HFFc6 (cell line): ENCODE data around the gene SERTAD1. TPM values are rescaled to one million over a fixed set of nuclear protein-coding genes. Genes with fewer than 3 reads are reported as not detected.

Experiments
- DNase-seq: peaks from one replicate; pipeline ENCODE4 v3.0.0-alpha.2; 2018
- H3K27ac Mint-ChIP-seq: 2 replicates; pipeline ENCODE4 v1.8.0; 2020; ENCODE audit warnings: mild to moderate bottlenecking, mixed read lengths
- H3K27me3 Mint-ChIP-seq: 2 replicates; pipeline ENCODE4 v1.8.0; 2021; ENCODE audit warnings: mild to moderate bottlenecking, moderate library complexity, mixed read lengths; ENCODE audit not compliant: insufficient read depth
- H3K36me3 Mint-ChIP-seq: 2 replicates; pipeline ENCODE4 v1.8.0; 2021; ENCODE audit warnings: low read depth, mixed read lengths
- H3K4me1 Mint-ChIP-seq: 2 replicates; pipeline ENCODE4 v1.8.0; 2020; ENCODE audit warnings: low read depth, mixed read lengths
- H3K4me3 Mint-ChIP-seq: 2 replicates; pipeline ENCODE4 v1.8.0; 2020; ENCODE audit warnings: mild to moderate bottlenecking, moderate library complexity, mixed read lengths
- H3K9me3 Mint-ChIP-seq: 2 replicates; pipeline ENCODE4 v1.8.0; 2020; ENCODE audit warnings: mild to moderate bottlenecking, mixed read lengths
- CTCF ChIP-seq: fragments of 200-600 bp; sonication (generic); IDR thresholded peaks from 2 replicates; pipeline ENCODE4 v1.5.0; 2021; ENCODE audit warnings: antibody characterized with exemption, mild to moderate bottlenecking
- total RNA-seq, 6 experiments: library from RNA; stranded (reverse); fragmentation: NEBNext Ultra II Directional; extraction: Animal tissue kit (Norgen Biotek cat#: 25700); gene quantifications; 2 replicates in 1 of 6; 3 replicates in 5 of 6; pipeline ENCODE4 v1.2.3, GENCODE V29; 2021

The SERTAD1 gene
- total RNA-seq, 6 experiments from 2014 or later, result 18.5 to 25.4 (median 21.2) TPM

GRCh38 chr19:40423938-40424337 is 1.9 kb downstream of the SERTAD1 start:
- H3K9me3 Mint-ChIP-seq, result no peaks in the 10 kb centered on the region
- H3K4me3 Mint-ChIP-seq, result peak overlapping the region; percentile 98
- peaks cover 4% of the 10 kb centered on the region for H3K27me3 Mint-ChIP-seq
- peak overlapping the region; percentile 73; the same call in 1 of the 2 replicates for H3K27ac Mint-ChIP-seq
- DNase-seq, result no peak
- TF ChIP-seq CTCF, result no peak
- H3K4me1 Mint-ChIP-seq, result peaks cover 25% of the 10 kb centered on the region
- H3K36me3 Mint-ChIP-seq, result peaks cover 15% of the 10 kb centered on the region

GRCh38 chr19:40422748-40423566 is 2.8 kb downstream of the SERTAD1 start:
- peak overlapping the region; percentile 91 for H3K27ac Mint-ChIP-seq
- H3K27me3 Mint-ChIP-seq, result peaks cover 4% of the 10 kb centered on the region
- H3K9me3 Mint-ChIP-seq, result no peaks in the 10 kb centered on the region
- no peak for DNase-seq
- 0 out of 2 replicates have a peak, but pooled peaks have one; percentile 13 for TF ChIP-seq CTCF
- H3K36me3 Mint-ChIP-seq, result peaks cover 15% of the 10 kb centered on the region
- H3K4me3 Mint-ChIP-seq, result peak overlapping the region; percentile 82; the same call in 1 of the 2 replicates
- peaks cover 25% of the 10 kb centered on the region for H3K4me1 Mint-ChIP-seq

- no peaks in the 10 kb centered on the region for H3K9me3 Mint-ChIP-seq
- H3K4me1 Mint-ChIP-seq, result peaks cover 26% of the 10 kb centered on the region
- no peak for TF ChIP-seq CTCF
- peak overlapping the region; percentile 91 for H3K27ac Mint-ChIP-seq
- DNase-seq, result no peak
- H3K4me3 Mint-ChIP-seq, result peak overlapping the region; percentile 82
- H3K36me3 Mint-ChIP-seq, result peaks cover 15% of the 10 kb centered on the region
- H3K27me3 Mint-ChIP-seq, result peaks cover 4% of the 10 kb centered on the region
These were observed 3.6 kb downstream of the SERTAD1 start for GRCh38 chr19:40421993-40422747.

- TF ChIP-seq CTCF, result peak; percentile 96
- DNase-seq, result peak; percentile 86
- Mint-ChIP-seq H3K27ac (peak overlapping the region; percentile 91), H3K4me1 (peaks cover 27% of the 10 kb centered on the region), H3K9me3 (no peaks in the 10 kb centered on the region), H3K4me3 (peak overlapping the region; percentile 82), H3K27me3 (peaks cover 8% of the 10 kb centered on the region), H3K36me3 (peaks cover 15% of the 10 kb centered on the region)
These were observed 4.7 kb downstream of the SERTAD1 start for GRCh38 chr19:40420766-40421765.

GRCh38 chr19:40420451-40420765 is 5.4 kb downstream of the SERTAD1 start:
- Mint-ChIP-seq H3K4me1 (peaks cover 27% of the 10 kb centered on the region), H3K9me3 (no peaks in the 10 kb centered on the region), H3K27me3 (peaks cover 6% of the 10 kb centered on the region), H3K27ac (peak overlapping the region; percentile 91), H3K36me3 (peaks cover 15% of the 10 kb centered on the region), H3K4me3 (peak overlapping the region; percentile 82)
- DNase-seq, result no peak
- no peak for TF ChIP-seq CTCF
